T follicular helper cell (primary cell): ENCODE results near the gene EXOC7.

ENCODE experiments used
- DNase-seq: peaks from one replicate; pipeline ENCODE4 v3.0.0-alpha.2; 2020; ENCODE audit warnings: low read depth
- total RNA-seq, 2 experiments: gene quantifications; one replicate each; lab custom pipeline; 2026; lab: John Stamatoyannopoulos, UW

The EXOC7 gene, protein sequence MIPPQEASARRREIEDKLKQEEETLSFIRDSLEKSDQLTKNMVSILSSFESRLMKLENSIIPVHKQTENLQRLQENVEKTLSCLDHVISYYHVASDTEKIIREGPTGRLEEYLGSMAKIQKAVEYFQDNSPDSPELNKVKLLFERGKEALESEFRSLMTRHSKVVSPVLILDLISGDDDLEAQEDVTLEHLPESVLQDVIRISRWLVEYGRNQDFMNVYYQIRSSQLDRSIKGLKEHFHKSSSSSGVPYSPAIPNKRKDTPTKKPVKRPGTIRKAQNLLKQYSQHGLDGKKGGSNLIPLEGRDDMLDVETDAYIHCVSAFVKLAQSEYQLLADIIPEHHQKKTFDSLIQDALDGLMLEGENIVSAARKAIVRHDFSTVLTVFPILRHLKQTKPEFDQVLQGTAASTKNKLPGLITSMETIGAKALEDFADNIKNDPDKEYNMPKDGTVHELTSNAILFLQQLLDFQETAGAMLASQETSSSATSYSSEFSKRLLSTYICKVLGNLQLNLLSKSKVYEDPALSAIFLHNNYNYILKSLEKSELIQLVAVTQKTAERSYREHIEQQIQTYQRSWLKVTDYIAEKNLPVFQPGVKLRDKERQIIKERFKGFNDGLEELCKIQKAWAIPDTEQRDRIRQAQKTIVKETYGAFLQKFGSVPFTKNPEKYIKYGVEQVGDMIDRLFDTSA
- total RNA-seq, result 116 to 213 reads per million in 2 experiments

DNA sequence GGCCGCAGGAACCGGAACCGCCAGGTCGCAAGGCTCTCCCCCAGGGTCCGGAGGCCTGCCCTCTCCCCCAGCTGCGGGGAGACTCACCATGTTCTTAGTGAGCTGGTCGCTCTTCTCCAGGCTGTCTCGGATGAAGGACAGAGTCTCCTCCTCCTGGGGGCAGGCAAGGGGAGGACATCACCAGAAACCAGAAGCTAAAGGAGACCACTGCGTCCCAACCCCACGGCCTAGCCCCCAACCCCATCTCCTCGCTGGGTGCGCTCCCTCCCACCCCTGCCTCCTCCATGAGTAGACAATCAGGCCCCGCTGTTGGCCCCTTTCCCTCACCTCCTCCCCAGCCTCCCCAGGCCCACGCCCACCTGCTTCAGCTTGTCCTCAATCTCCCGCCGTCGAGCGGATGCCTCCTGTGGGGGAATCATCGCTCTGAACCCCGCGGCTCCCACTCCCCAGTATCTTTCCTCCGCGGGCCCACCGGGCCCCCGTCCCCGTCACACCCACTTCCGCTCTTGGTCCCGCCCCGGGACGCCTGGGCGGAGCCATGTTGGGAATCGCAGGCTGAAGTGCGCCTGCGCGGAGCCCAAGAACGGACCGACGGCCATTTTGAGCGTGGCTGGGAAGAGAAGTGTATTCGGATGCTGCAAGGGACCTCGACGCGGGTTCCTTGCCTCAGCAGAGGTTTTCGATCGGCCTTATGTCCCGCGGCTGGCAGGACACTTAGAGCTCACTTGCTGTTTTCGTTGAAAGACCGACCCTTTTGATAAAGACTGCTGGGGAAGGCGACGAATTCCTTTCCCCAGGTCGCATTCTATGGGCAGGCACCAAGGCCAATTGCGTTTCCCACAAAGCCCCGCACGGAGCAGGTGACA, at the start of gene EXOC7:
Gene EXOC7 (minus strand): TSS at position 514 of the 866 bp plus-strand sequence. CDS start 95 bp downstream, at position 419.
- DNase-seq, result peak; percentile 89

DNA sequence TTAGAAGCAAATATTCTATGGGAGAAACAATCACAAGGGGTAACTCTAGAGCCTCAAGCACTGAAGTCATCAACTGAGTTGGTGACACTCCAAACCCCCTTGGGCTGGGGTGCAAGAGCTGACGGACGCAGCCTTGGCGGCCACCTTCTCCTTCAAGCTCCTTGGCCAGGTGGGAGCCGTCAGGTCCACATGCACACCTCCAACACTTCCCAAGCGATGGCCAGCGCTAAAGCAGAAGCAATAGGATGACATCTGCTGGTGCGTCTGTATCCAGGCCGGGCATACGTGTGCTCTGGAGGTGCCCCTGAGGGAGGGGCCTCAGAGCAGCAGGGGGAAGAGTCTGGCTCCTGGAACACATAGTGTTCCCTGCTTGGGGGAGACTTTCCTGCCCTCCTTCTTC, 49.6 kb upstream of the EXOC7 start:
- no peak for DNase-seq

DNA sequence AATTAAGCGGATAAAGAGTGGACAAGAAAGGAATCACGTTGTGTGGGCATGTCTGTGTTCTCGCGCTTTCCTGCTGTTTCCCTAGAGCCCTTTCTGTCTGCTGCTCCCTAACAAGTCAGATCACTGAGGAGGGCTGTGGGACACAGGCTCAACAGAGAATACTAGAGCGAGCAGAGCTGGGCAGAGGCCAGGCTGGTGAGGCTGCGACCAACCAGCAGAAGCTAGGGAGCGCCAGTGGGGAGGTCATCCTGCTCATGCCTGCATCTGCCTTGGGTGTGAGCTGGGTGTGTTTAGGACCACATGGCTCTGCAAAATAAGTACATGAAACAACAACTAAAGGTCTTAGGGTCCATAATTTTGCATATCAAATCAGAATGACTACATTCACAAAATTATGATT, 49.0 kb upstream of the EXOC7 start:
- no peak for DNase-seq

DNA sequence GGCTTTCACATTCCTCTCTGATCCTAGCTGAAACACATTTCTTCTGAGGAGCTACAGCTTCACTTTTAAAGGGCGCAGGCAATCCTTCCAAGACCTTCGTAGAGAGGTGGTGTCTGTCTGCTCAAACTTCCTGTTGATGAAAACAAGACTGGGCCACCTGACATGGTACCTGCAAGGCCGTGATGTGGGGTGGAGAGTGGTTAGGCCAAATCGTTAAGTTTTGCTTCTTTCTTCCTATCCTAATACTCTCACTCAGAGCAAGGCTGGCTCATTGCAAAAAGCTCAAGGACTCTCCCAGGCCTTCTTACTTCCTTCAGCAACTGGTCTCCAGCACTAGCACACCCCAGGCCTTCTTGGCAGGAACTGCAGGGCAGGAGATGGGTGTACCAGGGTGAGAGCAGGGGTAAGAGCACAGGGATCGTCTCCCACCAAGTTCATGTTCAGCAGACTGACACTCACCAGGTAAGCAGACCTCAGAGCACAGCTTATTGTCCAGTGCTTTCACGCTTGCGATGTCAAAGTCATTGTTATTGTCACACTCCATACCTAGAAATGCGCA, 48.4 kb upstream of the EXOC7 start:
- peak; percentile 29 for DNase-seq

DNA sequence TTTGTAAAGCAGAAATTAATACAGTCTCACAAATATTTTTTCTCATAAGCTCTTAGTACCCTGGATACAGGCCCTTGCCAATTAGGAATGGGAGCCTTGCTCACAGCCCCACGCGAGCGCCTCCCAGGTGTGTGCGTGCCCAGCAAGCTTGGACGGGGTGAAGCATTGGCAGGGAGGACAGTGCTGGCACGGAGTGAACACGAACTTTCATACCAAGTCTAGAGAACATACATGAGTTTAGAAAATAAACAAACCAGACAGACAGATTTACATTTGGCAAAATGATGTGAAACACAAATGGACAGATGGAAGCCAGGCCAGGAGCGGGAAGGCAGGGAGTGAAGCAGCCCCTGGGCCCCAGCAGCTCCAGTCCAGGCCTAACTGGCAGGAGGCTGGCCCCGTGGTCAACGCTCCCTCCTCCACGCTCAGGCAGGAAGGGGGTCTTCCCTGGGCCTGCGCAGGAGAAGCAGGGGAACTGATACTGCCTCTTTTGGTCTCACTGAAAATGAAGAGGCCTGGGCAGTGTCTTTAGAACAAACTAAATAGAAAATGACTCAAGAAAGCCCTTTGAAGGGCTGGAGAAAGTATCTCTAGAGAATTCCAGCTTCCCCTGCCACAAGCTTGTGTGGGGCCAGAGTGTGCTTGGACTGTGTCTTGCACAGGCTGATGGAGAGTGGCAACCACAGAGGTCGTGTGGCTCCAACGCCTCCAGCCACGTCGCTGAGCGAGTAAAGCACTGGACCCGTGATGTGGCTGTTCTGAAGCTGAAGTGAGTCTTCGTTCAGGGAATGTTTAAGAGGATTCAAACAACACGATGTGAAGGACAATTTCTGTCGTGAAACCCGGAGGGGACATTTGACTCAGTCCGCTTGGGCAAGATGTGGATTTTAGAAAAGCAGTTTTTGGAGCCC, 47.4 kb upstream of the EXOC7 start:
- DNase-seq, result no peak

DNA sequence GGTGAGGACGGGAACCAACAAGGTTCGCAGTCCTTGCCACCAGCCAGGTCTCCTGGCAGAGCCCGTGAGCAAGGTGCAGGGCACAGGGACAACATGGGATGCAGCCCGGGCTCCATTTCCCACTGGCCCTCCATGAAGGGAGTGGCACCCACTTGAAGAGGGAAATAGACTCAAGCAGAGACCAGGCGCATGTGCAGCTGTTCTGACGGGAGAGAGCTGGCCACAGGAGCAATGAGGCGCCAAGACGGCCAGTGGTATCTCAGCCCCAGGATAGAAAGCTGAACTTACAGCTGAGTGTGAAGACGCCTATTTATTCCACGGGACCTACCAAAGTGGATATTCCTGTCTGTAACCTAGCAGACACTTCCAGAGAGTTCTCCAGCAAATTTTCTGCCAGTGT, 45.6 kb upstream of the EXOC7 start:
- DNase-seq, result no peak

DNA sequence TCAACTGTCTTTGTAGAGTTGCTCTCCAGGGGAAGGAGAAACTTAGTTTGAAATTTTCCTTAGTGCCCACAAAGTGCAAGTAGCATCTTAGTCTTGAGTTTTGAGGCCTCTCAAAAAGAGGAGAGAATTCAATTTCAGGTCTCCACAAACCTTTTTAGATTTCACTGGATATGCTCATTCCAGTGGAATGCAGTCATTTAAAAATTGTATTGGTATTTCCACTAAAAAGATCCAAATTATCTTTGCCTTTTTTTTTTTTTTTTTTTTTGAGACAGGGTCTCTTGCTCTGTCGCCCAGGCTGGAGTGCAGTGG, 44.4 kb upstream of the EXOC7 start:
- DNase-seq, result no peak

DNA sequence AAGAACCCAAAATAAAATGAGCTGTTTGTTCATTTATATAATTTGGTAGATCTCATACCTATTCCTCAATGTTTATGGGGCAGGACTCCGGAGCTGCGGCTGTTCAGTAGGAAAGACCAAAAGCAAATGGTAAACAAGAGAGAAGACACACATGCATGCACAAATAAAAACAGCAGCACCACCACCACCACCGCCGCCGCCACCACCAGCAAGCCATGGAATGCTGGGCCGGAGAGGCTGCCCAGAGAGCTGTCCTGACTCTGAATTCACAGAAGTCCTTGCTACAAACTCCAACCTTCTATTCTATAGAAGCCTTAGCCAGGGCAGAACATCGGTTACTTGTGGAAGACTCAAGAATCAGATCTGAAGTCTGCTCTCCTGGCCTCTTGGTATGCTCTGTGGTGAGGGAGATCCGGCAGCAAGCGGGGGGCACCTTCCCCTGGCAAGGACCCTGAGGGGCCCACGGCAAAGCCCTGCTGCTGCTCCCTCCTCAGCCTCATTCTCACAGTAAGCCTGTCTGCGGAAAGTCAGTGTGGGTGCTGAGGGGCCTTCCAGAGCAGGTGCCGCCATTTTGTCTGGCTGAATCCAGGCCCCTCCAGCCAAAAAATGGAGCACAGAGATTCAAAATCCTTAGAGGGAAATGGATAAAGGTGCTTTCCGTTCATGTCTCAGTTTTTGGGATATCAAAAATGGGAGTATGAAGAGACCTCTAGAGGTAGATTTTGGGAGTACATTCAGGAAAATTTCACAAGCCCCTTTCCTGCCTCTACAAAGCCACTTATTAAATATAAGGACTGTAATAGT, 43.8 kb upstream of the EXOC7 start:
- DNase-seq, result no peak

DNA sequence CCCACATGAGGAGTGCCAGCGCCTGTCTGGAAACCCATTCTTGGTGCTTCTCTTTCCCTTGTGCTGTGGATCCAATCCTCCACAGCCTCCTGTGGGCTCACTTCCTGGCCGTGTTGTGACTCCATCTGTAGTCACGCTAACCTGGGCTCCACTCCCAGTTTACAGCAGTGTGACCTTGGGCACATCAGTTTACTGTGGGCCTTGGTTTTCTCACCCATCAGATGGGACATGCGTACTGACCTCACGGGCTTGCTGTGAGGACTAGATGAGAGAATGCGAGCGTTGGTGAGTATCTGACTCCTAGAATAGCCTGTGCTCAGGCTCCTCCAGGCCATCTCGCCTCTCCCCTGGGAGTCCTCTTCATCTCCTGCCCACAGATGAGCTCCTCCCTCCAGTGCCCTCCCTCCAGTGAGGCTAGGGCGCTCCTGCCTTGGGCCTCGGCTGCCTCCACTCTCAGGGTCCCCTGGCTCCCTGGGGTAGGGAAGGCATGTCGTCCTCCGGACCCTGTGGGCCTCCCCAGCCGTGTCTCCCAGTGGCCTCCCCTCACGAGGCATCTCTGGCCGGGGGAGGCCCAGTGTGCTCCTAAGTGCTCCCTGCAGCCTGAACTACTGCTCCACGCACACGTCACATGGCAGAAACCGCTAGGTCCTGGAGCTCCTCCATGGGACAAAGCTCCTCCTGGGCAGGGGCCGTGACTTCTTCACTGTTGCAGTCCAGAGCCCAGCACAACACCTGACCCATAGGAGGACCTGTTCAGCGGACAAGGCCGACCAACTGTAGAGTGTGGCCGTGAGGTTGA, 42.7 kb upstream of the EXOC7 start:
- no peak for DNase-seq

DNA sequence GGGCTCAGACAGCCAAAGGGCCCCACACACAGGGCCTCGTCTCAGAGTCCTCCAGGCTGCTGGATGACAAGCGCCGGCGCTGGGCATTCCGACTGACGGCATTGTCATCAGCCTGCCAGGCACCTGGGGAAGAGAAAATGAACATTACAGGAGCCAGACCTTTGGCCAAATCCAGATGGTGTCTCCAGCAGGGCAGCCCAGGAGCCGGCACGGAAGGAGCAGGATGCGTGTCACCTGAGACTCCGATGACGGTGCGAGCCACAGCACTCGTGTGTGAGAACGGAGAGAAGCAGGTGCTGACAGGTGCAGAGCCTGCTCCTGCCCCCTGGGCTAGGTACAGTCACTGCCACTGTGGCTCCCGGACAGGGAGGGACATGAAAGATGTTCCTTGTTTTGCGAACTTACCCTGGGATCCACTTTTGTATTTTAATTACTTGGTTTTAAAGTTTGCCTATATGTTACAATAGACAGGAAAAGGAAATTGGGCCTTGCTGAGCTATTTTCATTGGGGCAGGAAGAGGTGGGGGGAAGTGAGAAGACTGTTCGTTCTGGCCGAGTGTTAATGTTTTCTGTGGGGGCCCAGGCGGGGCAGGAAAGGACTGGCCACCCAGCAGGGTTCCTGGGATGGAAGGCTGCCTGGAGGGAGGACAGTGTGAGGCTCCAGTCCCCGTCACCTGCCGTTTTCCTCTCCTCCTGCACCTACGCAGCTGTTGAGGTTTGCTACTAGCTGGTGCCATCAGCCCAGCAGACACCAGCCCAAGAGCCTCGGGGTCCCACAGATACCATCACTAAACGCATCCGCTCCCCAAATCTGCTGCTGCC, 41.9 kb upstream of the EXOC7 start:
- peak; percentile 45 for DNase-seq

DNA sequence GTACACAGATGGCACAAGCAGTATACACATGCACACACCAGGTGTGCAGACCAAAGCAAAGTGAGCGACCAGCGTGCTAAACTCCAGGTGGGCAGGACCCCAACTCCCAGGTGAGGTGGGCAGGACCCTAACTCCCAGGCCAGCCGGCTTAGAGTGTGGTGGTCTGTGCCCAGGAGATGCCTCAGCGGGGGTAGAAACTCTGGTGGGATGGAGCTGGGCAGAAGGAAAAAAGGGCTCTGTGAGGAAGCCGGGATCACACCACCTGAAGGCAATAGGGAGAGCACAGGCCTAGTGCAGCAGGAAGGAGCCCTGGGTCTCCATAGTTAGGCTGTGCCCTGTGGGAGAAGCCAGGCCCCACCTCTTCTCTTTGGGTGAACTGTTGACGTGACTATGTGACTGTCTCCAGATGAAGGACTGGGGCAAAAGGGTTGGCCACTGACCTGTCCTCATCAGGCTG, 39.0 kb upstream of the EXOC7 start:
- DNase-seq, result no peak

DNA sequence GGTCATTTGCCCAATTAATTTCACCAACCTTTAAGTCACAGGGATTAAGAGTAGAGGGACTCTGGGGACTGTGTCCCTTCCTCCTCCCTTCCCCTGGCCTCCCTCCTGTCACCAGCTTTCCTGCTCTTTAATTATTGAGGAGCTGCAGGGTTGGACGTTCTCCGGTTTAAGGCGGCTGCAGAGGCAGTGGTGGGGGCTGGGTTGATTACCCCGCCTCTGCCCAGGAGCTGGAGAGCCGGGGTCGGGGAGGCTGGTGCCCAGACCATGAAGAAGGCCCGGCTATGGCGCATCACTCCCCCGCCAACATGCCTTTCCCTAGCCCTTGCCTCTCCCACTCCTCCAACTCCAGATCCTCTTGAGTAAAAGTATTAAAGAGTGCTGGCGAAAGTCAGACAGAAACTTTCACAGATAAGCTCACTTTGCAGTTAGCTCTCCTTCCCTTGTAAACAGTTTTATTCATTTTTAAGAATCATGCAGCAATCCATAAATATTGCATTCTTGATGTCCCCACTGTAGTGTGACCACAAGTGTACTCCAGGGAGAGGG, 38.5 kb upstream of the EXOC7 start:
- DNase-seq, result no peak

DNA sequence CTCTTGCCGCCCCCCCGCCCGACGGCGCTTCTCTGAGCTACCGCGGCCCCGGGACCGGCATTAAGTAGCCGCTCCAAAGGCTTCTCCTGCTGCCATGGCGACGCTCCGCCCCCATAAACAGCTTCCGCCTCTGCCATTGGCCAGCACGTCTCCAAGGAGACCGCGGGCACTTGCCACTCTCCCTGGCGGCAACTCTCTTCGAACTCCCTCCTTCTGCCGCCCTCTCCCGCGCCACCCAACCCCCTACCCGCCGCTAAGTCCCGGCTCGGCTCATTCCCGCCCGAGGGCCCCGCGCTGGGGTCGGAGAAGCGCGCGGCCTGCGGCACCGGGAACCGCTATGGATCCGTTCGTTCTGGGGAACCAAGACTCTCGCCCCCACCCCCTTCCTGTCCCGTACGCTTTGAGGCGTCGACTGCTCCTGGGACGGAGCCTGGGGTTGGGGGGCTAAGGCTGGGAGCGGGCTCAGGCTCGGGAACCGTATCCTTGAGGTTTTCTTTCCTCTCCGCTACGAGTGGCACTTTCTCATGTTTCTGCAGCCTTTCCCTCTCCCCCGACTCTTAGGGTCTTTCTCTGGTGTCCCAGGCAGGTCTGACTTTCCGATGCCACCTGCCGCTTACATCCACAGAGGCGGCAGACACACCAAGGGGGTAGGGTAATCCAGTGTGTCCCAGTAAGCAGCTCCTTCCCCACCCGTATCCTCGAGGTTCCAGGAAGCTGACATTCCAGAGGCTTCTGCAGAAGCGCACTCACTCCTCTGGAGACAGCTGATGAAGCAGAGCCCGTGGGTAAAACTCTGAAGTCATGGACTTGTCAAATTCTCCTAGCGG, 37.8 kb upstream of the EXOC7 start, which contains the start of gene FOXJ1:
Gene FOXJ1 (minus strand): TSS at position 34 of the 827 bp plus-strand sequence. CDS start 850 bp downstream, outside the sequence.
- peak; percentile 90 for DNase-seq

DNA sequence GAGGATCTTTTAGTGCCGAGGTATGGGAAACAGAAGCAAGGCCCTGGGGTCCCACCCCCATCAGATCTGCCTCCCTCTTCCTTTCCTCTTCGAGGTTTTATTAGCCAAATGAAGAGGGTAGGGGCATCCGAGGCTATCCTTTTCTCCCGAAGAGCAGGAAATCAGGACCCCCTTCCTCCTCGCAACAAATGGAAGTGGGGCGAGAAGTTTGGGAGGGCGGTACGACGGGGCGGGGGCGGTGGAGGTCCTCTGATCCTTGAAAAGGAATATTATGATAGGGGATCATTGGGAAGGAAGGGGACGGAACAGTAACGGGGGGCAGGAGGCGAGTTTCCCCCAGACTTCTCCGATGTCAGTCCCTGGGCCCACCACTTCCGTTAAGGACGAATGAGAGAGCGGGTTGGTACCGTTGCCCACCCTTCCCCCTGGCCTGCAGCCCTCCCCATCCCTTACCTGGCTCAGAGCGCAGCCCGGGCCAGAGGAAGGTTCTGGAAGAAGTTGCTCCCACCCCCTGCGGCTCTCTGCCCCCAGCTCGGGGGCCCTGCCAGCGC, 37.1 kb upstream of the EXOC7 start:
- no peak for DNase-seq

DNA sequence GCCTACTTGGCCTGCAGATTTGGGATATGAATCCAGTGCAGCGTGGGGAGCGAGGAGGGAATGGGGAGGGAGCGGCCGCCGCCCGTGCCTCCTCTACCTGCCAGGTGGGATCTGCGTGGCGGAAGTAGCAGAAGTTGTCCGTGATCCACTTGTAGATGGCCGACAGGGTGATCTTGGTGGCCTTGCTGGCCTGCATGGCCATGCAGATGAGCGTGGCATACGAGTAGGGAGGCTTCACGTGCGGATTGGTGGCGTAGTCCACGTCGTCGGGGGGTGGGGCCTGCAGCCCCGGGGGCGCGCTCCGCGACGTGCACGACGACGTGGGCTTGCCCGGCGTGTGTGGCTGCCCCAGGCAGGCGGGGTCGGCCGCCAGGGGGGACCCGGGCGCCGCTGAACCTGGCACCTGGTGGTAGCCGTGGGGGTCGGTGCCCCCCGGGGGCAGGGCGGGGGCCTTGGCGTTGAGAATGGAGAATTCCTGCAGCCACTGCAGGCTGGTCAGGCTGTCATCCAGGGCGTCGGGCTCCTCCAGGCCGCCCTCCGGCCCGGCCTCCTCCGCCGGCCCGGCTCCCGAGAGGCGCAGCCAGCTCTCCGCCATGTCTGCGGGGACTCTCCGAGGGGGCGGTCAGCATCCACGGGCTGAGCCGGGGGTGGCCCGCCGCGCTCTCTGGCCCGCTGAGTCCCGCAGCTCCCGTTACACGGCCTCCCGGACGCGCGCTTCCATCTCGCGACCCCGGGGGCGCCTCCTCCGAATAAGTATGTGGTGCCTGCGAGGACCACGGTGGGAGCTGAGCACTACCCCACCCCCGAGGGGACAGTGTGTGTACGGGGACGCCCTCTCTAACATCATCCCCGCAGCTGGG, 36.4 kb upstream of the EXOC7 start:
- DNase-seq, result no peak
